ENCODE data around the gene ANXA4.

DNA sequence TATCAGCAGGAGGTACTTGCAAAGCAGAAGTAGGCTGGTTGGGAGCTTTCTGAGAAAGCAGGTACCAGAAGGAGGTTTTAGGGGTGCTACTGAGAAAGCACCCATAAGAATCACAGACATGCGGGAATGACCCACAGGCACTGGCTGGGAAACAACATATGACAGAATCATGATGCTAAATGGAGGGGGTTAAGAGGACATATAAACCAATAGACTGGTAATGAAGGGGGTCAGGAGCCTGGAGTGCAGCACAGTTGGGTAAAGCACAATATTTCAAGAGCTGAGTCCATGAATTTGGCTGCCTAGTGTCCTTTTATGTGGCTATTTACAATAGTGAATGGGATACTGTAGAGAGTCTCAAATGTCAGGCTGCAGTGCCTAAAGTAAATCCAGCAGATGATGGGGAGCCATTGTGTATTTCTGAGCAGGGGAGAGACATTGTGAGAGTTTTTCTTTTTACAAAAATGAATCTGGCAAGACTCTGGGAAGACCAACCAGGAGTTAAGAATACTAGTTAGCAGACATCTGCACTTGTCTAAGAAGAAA, 59.9 kb downstream of the ANXA4 start:
- no peak for TF ChIP-seq SIN3A (IDR thresholded peaks at IDR 0.05; ENCODE audit: borderline replicate concordance, insufficient read depth, low read depth, low read length)
- TF ChIP-seq, protein P1, sequence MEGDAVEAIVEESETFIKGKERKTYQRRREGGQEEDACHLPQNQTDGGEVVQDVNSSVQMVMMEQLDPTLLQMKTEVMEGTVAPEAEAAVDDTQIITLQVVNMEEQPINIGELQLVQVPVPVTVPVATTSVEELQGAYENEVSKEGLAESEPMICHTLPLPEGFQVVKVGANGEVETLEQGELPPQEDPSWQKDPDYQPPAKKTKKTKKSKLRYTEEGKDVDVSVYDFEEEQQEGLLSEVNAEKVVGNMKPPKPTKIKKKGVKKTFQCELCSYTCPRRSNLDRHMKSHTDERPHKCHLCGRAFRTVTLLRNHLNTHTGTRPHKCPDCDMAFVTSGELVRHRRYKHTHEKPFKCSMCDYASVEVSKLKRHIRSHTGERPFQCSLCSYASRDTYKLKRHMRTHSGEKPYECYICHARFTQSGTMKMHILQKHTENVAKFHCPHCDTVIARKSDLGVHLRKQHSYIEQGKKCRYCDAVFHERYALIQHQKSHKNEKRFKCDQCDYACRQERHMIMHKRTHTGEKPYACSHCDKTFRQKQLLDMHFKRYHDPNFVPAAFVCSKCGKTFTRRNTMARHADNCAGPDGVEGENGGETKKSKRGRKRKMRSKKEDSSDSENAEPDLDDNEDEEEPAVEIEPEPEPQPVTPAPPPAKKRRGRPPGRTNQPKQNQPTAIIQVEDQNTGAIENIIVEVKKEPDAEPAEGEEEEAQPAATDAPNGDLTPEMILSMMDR (IDR thresholded peaks at IDR 0.05), result no peak

Measured in Panc1 (cell line).